Measurements from ENCODE around the gene MRPS5. TPM values are rescaled to one million over a fixed set of nuclear protein-coding genes. Genes with fewer than 3 reads are reported as not detected.

MRPS5 gene
- polyA plus RNA-seq, 3 donors, result 36.9 to 54.3 (median 48.4) TPM

DNA sequence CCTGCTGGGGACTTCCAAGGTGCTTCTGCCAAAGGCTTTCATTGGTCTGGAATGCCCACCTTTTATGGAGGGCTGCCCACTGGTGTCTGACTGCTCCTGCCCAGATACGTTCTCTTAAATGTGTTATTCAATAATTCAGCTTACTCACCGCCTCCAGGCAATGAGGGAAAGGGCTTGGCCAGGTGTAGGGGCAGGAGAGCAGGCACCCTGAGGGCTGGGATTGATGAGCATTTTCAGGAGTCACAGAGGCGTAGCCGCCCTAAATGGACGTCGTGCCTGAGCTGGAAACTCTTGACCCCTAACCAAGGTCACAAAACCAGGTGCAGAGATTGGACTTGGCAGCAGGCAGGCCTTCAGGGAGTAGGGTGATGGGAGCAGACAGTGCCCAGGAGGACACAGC, 69.3 kb downstream of the MRPS5 start:
- WGBS, 3 donors, result 61 to 79% (median 75%) methylated on average over 6 of the region's 6 CpGs
- no peak overlapping the region for H3K27ac ChIP-seq (ENCODE audit: low read depth, low read length)

DNA sequence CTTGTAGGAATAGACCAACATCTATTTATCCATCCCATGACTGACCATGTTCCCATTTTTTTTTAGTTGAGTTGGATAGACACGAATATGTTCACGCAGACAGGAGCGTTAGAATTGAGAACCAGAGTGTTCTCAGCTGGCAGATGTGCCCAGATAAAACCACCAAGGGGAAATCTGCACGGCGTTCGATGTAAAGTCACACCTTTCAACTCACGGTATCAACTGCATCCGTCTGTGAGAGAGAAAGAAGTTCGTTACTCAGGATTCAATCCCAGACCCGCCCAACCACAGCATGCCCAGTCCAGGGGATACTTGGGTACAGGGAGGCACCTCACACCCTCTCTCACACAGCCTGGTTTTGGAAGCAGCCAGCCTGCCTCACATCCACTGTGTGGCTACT, 70.0 kb downstream of the MRPS5 start:
- 82 to 86% (median 84%) methylated on average over 10 of the region's 10 CpGs for WGBS, 3 donors
- H3K27ac ChIP-seq (ENCODE audit: low read depth, low read length), result no peak overlapping the region

DNA sequence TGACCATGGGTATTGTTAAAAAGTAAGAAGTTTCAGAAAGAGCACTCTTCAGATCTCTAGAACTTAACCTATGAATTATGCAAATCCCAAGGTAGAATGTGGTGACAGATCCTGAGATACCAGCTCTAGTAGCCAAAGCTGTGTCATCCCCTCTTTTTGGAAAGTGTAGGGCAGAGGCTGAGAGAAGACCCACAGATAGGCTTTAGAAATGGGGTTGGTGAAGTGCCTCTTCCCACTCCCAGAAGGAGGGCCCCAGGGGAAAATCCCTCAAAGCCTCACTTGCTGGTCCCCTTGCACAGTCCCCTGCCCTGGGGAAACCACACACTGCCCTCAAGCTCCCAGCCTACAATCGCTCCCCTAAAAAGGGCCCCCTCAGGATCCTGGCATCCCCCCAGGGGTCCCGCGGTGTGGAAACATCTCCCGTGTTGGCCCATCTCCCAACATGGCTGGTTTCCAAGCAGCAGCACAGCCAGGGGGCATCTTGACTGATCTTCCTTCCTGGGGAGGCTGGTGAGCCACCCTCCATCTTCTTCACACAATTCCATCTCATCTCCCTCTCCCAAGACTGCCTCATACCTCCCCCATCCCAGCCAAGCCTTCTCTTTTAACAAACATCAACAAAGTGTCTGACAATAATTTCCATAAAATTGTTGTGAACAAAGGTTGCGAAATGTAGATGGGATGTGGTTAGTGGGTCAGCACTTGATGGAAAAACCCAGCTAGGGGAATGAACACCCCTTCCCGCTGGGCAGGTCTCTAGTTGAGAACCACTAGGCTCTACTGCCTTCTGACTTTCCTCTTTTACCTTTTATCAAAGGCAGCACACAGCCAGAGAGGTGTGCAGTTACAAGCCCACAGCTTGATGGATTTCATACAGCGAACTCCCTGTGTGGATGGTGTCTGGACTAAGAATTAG, 71.0 kb downstream of the MRPS5 start:
- WGBS, 3 donors, result 53 to 68% (median 54%) methylated on average over 7 of the region's 7 CpGs
- H3K27ac ChIP-seq (ENCODE audit: low read depth, low read length), result no peak overlapping the region

DNA sequence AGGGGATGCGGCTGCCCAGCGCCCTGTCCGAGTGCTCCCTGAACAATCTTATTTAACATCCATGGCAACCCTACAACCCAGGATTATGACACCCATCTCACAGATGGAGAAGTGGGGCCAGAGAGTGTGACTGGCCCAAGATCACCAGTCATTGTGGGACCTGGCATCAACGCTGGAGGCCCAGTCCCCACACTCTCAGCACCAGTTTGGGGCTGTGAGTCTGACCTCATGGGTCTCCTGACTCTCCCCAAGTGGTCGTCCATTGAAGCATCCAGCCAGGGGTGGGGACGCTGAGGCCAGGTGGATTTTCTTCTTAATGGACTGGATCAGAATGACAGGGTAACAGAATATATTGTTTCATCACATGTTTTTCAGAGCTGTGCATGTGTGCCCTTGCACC, 71.6 kb downstream of the MRPS5 start:
- WGBS, 3 donors, result 81 to 90% (median 88%) methylated on average over 6 of the region's 6 CpGs
- no peak overlapping the region for H3K27ac ChIP-seq (ENCODE audit: low read depth, low read length)

DNA sequence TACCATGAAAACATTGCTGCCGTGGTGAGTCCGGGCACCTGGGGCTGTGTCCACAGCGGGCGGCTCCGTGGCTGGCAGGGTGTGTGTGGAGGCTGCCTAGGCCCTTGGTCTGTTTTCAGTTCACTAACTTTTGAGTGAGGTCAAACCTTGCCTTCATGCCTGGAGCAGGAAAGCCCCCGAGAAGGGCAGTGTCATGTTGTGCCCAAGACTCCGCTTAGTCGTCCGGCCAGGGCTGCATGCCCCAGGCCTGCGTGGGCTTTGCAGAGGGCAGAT, 72.0 kb downstream of the MRPS5 start:
- 85 to 95% (median 93%) methylated on average over 10 of the region's 10 CpGs for WGBS, 3 donors
- H3K27ac ChIP-seq (ENCODE audit: low read depth, low read length), result no peak overlapping the region

DNA sequence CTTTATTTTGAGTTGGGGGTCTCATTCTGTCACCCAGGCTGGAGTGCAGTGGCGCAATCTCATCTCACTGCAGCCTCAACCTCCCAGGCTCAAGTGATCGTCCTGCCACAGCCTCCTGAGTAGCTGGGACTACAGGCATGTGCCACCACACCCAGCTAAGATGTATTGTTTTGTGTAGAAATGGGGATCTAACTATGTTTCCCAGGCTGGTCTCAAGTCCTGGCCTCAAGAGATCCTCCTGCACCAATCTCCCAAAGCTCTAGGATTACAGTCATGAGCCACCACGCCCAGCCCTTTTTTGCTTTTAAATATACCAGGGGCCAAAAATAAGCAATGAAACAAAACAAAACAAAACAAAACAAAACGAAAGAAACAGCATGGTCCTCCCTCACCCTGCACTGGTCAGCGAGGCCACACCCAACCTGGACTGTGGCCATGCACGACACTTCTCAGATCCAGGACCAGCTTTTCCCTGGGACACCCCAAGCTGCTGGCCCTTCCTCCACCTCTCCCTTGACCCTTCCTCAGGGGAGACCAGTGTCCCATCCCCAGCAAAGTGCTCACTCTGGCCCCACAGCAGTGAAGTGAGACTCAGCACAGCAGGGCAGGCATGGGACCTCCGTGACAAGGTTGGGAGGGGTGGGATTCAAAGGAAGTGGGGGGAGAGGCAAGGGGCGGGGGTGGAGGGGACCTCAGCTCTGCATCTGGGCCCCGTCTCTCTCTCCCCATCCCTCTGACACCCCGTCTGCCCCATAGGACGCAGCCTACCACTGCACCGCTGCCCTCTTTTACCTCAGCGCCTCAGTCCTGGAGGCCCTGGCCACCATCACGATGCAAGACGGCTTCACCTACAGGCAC, 72.6 kb downstream of the MRPS5 start:
- WGBS, 3 donors, result 76 to 80% (median 79%) methylated on average over 15 of the region's 15 CpGs
- no peak overlapping the region for H3K27ac ChIP-seq (ENCODE audit: low read depth, low read length)

DNA sequence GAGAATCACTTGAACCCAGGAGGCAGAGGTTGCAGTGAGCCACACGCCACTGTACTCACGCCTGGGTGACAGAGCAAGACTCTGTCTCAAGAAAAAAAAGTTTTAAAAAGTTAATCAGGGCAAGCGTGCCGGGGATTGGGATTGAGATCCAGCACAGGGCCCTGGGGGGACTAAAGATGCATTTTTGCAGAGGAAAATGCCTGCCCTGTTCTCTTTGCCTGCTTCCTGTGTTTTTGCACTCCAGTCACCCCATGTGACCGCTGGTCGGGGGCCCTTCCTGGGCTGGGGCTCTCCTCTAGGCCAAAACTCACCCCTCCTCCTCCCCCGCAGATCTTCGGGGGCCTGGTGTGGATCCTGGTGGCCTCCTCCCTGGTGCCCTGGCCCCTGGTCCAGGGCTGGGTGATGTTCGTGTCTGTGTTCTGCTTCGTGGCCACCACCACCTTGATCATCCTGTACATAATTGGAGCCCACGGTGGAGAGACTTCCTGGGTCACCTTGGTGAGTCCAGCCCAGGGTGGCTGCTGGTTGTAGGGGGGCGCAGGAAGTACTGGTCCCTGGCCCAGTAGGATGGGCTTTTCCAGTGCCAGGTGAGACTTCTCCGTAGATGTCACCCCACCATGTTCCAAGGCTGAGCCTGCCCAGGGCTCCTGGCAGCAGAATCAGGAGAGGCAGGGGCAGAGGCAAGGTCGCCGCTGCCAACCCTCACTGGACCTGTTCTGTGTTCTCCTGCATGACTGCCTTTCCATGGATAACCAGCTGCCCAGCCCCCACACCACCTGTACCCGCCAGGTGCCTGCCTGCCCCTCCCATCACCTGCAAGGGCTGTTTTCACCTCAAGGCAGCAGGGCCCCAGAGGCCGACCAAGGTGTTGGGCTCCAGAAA, 73.7 kb downstream of the MRPS5 start:
- H3K27ac ChIP-seq (ENCODE audit: low read depth, low read length), result no peak overlapping the region
- WGBS, 3 donors, result 73 to 78% (median 76%) methylated on average over 17 of the region's 17 CpGs

DNA sequence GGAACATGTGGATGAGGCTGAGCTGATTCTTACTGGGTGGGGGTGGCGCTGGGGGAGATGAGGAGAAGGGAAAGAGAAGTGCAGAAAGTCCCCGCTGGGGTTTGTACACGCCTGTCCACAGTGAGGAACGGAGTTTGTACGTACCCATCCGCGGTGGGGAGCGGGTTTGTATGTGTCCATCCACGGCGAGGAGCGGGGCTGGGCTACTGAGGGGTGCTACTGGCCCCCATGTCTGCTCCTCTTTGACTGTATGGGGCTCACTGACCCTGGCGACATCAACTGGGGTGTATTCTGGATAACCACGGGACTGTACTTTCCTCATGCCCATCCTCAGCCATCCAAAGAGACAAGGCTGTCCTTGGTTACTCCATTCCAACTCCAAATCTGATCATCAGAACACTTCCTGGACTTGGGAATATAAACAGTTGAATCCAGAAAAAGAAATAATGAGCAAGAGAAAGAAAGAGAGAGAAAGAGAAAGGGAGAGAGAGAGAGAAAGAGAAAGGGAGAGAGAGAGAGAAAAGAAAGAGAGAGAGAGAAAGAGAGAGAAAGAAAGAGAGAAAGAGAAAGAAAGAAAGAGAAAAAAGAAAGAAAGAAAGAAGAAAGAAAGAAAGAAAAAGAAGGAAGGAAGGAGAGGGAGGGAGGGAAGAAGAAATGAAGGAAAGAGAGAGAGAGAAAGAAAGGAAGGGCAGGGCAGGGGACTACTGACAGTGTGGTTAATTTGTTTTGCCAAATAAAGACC, 75.1 kb downstream of the MRPS5 start:
- no peak overlapping the region for H3K27ac ChIP-seq (ENCODE audit: low read depth, low read length)
- 85 to 95% (median 92%) methylated on average over 13 of the region's 13 CpGs for WGBS, 3 donors

DNA sequence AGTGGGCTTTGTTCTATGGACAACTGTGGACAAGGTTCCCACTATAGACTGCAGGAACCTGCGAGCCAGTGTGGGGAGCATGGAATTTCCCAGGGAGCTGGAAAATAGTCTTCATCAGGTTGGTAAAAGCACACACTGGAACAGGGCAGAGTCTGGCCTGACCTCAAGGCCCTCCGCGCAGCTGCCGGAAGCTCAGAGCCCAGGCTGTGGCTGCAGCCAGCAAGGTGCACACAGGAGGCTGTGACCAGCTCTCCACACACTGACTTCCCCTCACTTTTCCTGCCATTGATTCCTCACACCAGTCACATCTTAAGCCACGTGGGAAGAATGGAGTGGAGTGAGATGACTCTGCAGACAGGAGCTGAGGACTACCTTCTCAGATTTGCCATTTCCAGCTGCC, 77.0 kb downstream of the MRPS5 start:
- no peak overlapping the region for H3K27ac ChIP-seq (ENCODE audit: low read depth, low read length)
- WGBS, 3 donors, result 58 to 92% (median 67%) methylated on average over 5 of the region's 5 CpGs

DNA sequence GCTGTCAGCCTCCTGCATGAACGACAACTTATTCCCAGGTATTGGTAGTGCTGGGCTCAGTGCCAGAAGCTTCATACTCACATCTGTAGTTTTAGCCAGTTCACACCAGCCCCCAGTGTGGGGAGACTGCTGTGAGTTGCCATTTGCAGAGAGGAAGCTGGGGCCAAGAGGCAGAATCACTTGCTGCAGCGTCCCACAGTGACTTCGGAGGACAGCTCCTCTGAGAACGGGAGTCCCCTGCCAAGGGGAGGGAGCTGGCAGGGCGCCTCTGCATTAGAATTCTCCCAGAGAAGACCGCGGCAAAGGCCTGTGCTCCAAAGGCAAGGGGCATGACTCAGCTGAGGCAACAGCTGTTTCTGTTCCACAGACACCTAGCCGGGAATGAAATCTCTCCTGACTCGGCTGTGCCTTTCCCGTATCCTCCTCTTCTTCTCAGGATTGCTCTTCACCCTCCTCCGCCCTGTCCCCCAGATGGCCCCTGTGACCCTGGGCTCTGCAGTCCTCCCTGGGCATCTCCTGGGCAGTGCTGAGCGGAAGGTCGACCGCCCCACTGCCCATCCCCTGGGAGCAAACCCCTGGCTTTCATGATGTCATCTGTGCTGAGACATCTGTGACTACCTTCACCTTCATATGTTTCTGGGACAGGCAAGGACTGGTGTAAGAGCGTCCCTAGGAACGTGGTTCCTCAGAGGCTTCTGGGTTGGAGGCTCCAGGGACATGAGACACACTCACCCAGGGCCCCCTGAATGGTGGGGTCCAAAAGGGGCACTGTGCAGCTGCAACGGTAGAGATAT, 78.1 kb downstream of the MRPS5 start:
- no peak overlapping the region for H3K27ac ChIP-seq (ENCODE audit: low read depth, low read length)

DNA sequence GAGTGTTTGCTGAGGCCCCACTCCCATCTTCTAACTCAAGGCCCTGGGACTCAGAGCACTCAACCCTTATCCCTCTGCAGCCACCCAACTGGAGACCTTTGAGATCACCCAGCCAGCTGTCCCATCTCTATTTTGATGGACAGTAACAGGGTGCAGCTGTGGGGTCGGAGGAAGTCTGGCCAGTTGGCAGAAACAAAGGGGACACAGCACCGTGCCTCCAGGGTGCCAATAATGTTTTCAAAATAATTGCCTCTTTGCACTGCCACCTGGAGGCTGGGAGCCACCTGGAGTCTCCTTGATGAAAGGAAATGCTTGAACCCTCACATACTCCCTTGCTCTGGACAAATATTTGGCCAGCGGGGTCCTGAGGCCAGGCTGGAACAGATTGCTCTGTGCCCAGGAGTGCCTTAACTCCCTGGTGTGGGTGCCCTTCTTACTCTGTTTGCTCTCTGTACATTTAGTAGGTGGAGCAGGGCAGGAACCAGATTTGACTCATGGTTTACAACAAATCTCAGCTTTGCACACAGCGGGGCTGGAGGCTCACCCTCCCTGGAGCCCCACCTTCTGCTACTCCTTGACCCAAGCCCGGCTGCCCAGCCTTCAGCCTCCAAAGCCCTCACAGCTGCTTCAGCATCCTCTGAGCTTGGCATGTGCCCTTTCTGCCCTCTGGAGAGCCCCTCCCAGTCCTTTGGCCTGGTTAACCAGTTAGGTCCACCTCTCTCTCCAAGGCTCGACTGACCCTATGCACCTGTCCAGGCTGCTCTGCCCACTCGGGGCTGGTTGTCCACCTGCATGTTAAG, 78.9 kb downstream of the MRPS5 start:
- no peak overlapping the region for H3K27ac ChIP-seq (ENCODE audit: low read depth, low read length)

More for the DNA sequence above, 78.1 kb downstream of the MRPS5 start:
- 39 to 40% (median 40%) methylated on average over 17 of the region's 17 CpGs for WGBS, 3 donors

DNA sequence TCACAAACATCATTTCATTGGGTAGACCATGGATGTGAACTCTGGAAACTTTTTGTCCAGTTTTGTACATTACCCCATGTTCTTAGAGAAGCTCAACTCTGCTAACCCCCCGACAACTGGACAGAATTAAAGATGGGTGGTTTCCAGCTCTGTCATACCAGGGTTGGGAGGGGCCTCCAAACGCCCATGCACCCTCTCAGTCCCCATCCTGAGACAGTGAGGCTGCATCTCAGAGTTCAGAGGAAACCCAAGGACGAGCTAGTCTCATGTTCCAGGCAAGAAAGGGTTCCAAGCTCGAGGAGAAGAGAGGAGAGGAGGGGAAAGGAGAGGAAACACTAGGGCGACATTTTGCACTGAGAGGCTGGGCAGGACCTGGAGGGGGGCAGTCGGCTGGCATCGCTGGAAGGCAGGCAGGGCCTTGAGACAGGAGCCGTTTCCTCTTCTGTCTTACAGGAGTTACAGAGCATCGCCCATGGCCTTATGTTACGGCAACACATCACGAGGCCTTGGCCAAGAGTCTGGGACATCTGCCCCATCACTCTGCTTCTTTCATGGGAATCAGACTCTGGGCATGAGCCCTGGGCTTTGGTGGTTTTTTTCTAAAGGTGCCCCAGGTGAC, 79.7 kb downstream of the MRPS5 start:
- 83 to 85% (median 83%) methylated on average over 11 of the region's 11 CpGs for WGBS, 3 donors
- H3K27ac ChIP-seq (ENCODE audit: low read depth, low read length), result no peak overlapping the region

More for the DNA sequence above, 78.9 kb downstream of the MRPS5 start:
- 48 to 68% (median 67%) methylated on average over 7 of the region's 7 CpGs for WGBS, 3 donors

DNA sequence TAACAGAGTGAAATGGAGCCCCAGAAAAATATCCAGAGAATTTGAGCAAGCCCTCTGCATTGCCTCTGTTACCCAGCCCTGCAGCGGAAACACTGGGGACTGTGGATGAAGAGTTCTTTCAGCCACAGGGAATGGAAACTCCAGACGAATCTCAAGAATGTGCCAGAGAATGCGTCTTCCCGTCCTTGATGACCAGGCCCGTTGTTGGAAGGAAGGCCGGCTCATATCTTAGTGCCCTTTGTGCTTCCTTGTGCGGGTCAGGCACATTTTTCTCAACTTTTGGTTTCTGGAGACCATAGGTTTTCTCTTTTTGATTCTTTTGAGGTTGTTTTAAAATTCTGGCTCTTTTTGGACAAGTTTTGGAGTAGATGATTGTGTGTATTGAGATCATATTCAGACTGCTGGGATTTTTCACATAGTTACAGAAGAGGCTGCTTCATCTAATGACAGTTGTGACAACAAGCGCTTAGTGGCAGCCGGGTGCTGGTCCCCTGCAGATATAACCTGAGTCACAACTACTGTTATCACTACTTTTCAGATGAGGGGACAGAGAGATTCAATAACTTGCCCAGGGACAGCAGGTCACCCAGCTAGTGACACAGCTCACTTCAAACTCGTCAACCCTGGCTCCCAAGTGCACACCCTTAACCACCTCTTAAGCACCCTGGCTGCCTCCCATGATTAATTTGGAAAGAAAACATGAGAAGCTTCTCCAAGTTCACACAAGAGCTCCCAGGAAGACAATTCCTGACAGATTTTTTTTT, 80.4 kb downstream of the MRPS5 start:
- H3K27ac ChIP-seq (ENCODE audit: low read depth, low read length), result no peak overlapping the region
- 78 to 86% (median 80%) methylated on average over 10 of the region's 10 CpGs for WGBS, 3 donors

DNA sequence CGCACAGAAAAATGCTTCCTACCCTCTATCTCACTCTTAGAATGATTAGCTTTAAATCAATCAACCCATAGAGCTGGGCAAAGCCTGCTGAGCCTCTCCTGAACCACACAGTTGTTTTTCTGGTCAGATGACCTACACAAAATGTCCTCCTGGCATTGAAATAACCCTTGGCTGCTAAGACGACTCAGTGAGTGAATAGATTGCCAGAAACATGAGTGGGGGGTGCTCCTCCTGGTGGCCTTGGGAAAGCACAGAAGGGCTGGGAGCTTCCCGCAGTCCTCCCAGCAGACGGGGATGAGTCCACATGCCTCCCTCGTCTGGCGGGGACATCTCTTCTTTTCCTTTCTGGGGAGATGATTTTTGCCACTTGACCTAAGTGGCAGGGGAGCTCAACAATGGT, 81.2 kb downstream of the MRPS5 start:
- no peak overlapping the region for H3K27ac ChIP-seq (ENCODE audit: low read depth, low read length)
- 51 to 69% (median 69%) methylated on average over 6 of the region's 6 CpGs for WGBS, 3 donors

DNA sequence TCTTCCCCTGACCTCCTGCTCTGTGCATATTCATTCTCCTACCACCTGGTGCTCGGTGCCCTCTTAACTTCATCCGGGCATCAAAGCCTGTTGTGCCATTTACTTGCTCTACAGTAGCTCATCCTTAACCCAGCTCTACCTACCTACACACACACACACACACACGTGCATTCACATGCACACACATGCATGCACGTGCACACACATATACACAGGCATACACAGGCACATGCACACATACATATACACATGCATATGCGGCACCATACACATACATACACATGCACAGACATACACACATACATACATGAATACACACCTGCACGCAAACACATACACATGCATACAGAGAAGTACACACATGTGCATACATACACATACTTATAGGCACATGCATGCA, 81.6 kb downstream of the MRPS5 start:
- 83 to 90% (median 85%) methylated on average over 6 of the region's 6 CpGs for WGBS, 3 donors
- no peak overlapping the region for H3K27ac ChIP-seq (ENCODE audit: low read depth, low read length)
